Measurements from ENCODE around the gene RPS16.
"Not testable (repeated sequence)": the region's sequence is repeated elsewhere in the genome, so short reads cannot be mapped to it uniquely, and the experiment has no call there.

The RPS16 gene

GRCh38 chr19:39435499-39436349 is at the start of gene RPS16:
TSS of gene RPS16 (minus strand) at chr19:39435949. CDS start at chr19:39435895, 54 bp downstream.
- TF ChIP-seq CTCF (IDR thresholded peaks at IDR 0.05; ENCODE audit: borderline replicate concordance, insufficient read depth, low read depth, low read length) = no peak
- peak within 1 kb of the TSS; percentile 81 for H3K4me3 ChIP-seq (ENCODE audit: low read depth, low read length)

DNA sequence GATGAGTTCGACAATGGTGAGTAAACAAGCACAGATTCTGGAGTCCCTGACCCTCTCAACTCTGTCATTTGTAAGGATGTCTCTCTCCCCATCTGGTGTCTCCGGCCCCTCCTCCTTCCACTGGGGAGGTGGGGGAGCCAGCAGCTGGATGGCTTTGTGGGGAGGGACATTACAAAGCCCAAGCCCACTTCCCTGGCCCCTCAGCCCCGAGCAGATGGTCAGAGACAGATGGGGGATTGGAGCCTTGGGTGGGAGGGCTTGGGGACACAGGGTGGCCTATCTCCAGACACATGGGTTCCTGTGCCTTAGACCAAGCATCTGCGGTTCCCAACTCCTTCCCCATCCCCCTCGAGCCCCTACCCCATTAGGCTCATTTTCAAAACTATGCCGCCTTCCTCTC is 47.4 kb upstream of the RPS16 start:
- no peak for TF ChIP-seq CTCF (IDR thresholded peaks at IDR 0.05; ENCODE audit: borderline replicate concordance, insufficient read depth, low read depth, low read length)
- no peak overlapping the region for H3K4me3 ChIP-seq (ENCODE audit: low read depth, low read length)

DNA sequence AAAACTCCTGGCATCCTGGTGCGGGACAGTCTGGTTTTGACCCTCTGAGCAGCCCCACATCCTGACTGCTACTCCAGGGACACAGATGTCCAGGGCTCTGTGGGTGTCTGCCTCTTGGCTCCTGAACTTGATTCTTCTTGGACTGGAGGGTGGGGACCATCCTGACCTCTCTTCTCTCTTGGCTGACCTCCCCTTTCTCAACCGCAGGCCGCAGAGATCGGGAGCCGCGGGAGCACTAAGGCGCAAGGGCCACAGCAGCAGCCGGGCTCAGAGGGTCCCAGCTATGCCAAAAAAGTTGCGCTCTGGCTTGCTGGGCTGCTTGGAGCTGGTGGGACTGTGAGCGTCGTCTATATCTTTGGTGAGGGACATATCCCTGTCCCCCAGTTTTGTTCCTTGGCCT is 45.9 kb upstream of the RPS16 start:
- peak overlapping the region; percentile 75 for H3K4me3 ChIP-seq (ENCODE audit: low read depth, low read length)
- TF ChIP-seq CTCF (IDR thresholded peaks at IDR 0.05; ENCODE audit: borderline replicate concordance, insufficient read depth, low read depth, low read length) = no peak

GRCh38 chr19:39481229-39481545 is 45.4 kb upstream of the RPS16 start:
- peak overlapping the region; percentile 75 for H3K4me3 ChIP-seq (ENCODE audit: low read depth, low read length)
- TF ChIP-seq CTCF (IDR thresholded peaks at IDR 0.05; ENCODE audit: borderline replicate concordance, insufficient read depth, low read depth, low read length) = no peak

GRCh38 chr19:39480337-39481228 is 44.8 kb upstream of the RPS16 start, which contains the start of gene TIMM50:
TSS of gene TIMM50 (plus strand) at chr19:39480838. CDS start at chr19:39480854, 16 bp downstream.
- TF ChIP-seq CTCF (IDR thresholded peaks at IDR 0.05; ENCODE audit: borderline replicate concordance, insufficient read depth, low read depth, low read length) = no peak
- H3K4me3 ChIP-seq (ENCODE audit: low read depth, low read length) = peak within 1 kb of the TSS; percentile 75

DNA sequence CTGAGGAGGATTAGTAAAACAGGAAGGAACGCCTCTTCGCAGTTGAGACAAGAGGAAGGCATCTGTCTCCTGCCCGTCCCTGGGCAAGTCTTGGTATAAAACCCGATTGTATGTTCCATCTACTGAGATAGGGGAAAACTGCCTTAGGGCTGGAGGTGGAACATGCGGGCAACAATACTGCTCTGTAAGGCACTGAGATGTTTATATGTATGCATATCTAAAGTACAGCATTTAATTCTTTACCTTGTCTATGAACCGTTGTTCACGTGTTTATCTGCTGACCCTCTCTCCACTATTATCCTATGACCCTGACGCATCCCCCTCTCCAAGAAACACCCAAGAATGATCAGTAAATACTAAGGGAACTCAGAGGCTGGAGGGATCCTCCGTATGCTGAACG is 44.2 kb upstream of the RPS16 start:
- no peak overlapping the region for H3K4me3 ChIP-seq (ENCODE audit: low read depth, low read length)
- TF ChIP-seq CTCF (IDR thresholded peaks at IDR 0.05; ENCODE audit: borderline replicate concordance, insufficient read depth, low read depth, low read length) = no peak

- H3K4me3 ChIP-seq (ENCODE audit: low read depth, low read length) = not testable (repeated sequence)
Observed at GRCh38 chr19:39479319-39479801, 43.6 kb upstream of the RPS16 start.

All from GM12875 (cell line).